ENCODE data around the gene AOX1.
A peak's percentile ranks its signal among the peaks of the same experiment; 100 is the strongest.

AOX1 gene

GRCh38 chr2:200616193-200616592 lies 30.4 kb downstream of the AOX1 start:
- H3K4me3 ChIP-seq (ENCODE audit: low read depth, low read length, poor library complexity, severe bottlenecking): peak overlapping the region; percentile 28
- H2AFZ ChIP-seq (ENCODE audit: low read length): no peak overlapping the region
- H3K79me2 ChIP-seq (ENCODE audit: insufficient read depth, low read length): no peaks in the 10 kb centered on the region
- H3K27me3 ChIP-seq (ENCODE audit: insufficient read depth, low read length): no peaks in the 10 kb centered on the region
- H3K9me3 ChIP-seq (ENCODE audit: low read length): no peaks in the 10 kb centered on the region
- no peaks in the 10 kb centered on the region for H4K20me1 ChIP-seq (ENCODE audit: insufficient read depth, low read length)
- no peaks in the 10 kb centered on the region for H3F3A ChIP-seq (ENCODE audit: insufficient read depth, low read length)
- H3K4me2 ChIP-seq (ENCODE audit: low read length): peak overlapping the region; percentile 58
- H3K4me1 ChIP-seq (ENCODE audit: insufficient read depth, low read length, severe bottlenecking): peaks cover 38% of the 10 kb centered on the region
- peaks cover 55% of the 10 kb centered on the region for H3K36me3 ChIP-seq (ENCODE audit: insufficient read depth, low read length)
- TF ChIP-seq CTCF (IDR thresholded peaks at IDR 0.05; ENCODE audit: low read length): no peak; the same call in 1 of the 2 replicates
- TF ChIP-seq EZH2 (IDR thresholded peaks at IDR 0.05; ENCODE audit: borderline replicate concordance, low read length): no peak
- H3K27ac ChIP-seq (ENCODE audit: low read depth, low read length, poor library complexity, severe bottlenecking): peak overlapping the region; percentile 81
- H3K9me2 ChIP-seq (ENCODE audit: low read depth, low read length): no peaks in the 10 kb centered on the region
- H3K9ac ChIP-seq (ENCODE audit: low read length): peak overlapping the region; percentile 46; the same call in 1 of the 2 replicates

GRCh38 chr2:200616656-200617055 lies 30.8 kb downstream of the AOX1 start:
- Histone ChIP-seq H3K9me2 (ENCODE audit: low read depth, low read length) (no peaks in the 10 kb centered on the region), H3K4me3 (ENCODE audit: low read depth, low read length, poor library complexity, severe bottlenecking) (peak overlapping the region; percentile 28), H3K9me3 (ENCODE audit: low read length) (no peaks in the 10 kb centered on the region), H3K27ac (ENCODE audit: low read depth, low read length, poor library complexity, severe bottlenecking) (peak overlapping the region; percentile 81), H3K9ac (ENCODE audit: low read length) (peak overlapping the region; percentile 46; the same call in 1 of the 2 replicates), H2AFZ (ENCODE audit: low read length) (0 out of 2 replicates have a peak overlapping the region, but pooled peaks have one; percentile 45), H3K27me3 (ENCODE audit: insufficient read depth, low read length) (no peaks in the 10 kb centered on the region), H3K4me2 (ENCODE audit: low read length) (peak overlapping the region; percentile 58), H3K79me2 (ENCODE audit: insufficient read depth, low read length) (no peaks in the 10 kb centered on the region), H4K20me1 (ENCODE audit: insufficient read depth, low read length) (no peaks in the 10 kb centered on the region), H3K36me3 (ENCODE audit: insufficient read depth, low read length) (peaks cover 50% of the 10 kb centered on the region), H3F3A (ENCODE audit: insufficient read depth, low read length) (no peaks in the 10 kb centered on the region), H3K4me1 (ENCODE audit: insufficient read depth, low read length, severe bottlenecking) (peaks cover 38% of the 10 kb centered on the region)
- TF ChIP-seq CTCF (IDR thresholded peaks at IDR 0.05; ENCODE audit: low read length) (no peak), EZH2 (IDR thresholded peaks at IDR 0.05; ENCODE audit: borderline replicate concordance, low read length) (no peak)

- Histone ChIP-seq H3K9ac (ENCODE audit: low read length) (peak overlapping the region; percentile 26), H4K20me1 (ENCODE audit: insufficient read depth, low read length) (no peaks in the 10 kb centered on the region)
Observed at GRCh38 chr2:200617156-200618053, 31.6 kb downstream of the AOX1 start.

More at GRCh38 chr2:200617156-200618053, 31.6 kb downstream of the AOX1 start:
- TF ChIP-seq CTCF (IDR thresholded peaks at IDR 0.05; ENCODE audit: low read length) (no peak), EZH2 (IDR thresholded peaks at IDR 0.05; ENCODE audit: borderline replicate concordance, low read length) (no peak)
- H3K4me1 ChIP-seq (ENCODE audit: insufficient read depth, low read length, severe bottlenecking): peaks cover 38% of the 10 kb centered on the region
- H3K4me3 ChIP-seq (ENCODE audit: low read depth, low read length, poor library complexity, severe bottlenecking): no peak overlapping the region
- H3K36me3 ChIP-seq (ENCODE audit: insufficient read depth, low read length): peaks cover 43% of the 10 kb centered on the region
- peak overlapping the region; percentile 58 for H3K4me2 ChIP-seq (ENCODE audit: low read length)
- no peaks in the 10 kb centered on the region for H3K9me3 ChIP-seq (ENCODE audit: low read length)
- no peaks in the 10 kb centered on the region for H3K9me2 ChIP-seq (ENCODE audit: low read depth, low read length)
- peak overlapping the region; percentile 81 for H3K27ac ChIP-seq (ENCODE audit: low read depth, low read length, poor library complexity, severe bottlenecking)
- H2AFZ ChIP-seq (ENCODE audit: low read length): 0 out of 2 replicates have a peak overlapping the region, but pooled peaks have one; percentile 45
- no peaks in the 10 kb centered on the region for H3K27me3 ChIP-seq (ENCODE audit: insufficient read depth, low read length)
- no peaks in the 10 kb centered on the region for H3K79me2 ChIP-seq (ENCODE audit: insufficient read depth, low read length)
- no peaks in the 10 kb centered on the region for H3F3A ChIP-seq (ENCODE audit: insufficient read depth, low read length)

All from OCI-LY1 (cell line).